SHP77 treated with DMSO at 0.1 percent for 48 hours (cell line): ENCODE results near the gene CNPPD1.

Source experiments
- DNase-seq: peaks from one replicate; lab custom pipeline; 2025; lab: John Stamatoyannopoulos, UW

The CNPPD1 gene

DNA sequence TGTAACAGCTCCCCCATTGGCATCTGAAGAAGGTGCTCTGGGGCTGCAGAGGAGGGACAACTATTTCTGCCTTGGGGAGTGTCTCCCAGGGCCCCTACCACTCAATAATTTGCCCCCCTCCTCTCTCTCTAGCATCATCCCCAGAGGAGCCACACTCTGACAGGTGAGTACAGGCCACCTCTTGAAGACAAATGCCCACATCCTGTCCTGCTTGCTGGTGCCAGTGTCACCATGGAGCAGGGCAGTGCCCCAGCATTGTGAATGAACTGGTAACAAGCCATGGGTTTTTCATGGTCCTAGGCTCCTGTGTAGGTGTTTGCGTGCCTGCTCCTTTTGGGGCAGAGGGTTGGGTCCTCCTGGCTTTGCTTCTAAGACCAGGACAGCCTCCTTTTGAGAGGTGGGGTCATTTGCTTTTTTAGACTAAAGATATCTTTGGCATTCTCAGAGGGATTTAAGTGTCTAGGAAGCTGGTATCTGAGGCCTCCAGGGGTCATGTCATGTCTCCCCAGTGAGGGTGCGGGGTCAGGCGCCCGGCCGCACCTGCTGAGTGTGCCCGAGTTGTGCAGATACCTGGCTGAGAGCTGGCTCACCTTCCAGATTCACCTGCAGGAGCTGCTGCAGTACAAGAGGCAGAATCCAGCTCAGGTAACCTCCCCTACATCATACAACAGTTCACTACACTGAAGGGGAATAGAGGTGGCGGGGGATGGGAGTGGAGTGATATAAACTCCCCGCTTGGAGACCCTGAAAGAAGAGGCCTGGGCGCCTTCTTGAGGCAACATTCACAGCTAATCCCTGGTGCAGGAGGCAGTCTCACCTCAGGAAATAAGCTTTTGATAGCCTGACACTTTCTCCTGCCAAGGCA lies 3.1 kb upstream of the CNPPD1 start:
- no peak for DNase-seq

DNA sequence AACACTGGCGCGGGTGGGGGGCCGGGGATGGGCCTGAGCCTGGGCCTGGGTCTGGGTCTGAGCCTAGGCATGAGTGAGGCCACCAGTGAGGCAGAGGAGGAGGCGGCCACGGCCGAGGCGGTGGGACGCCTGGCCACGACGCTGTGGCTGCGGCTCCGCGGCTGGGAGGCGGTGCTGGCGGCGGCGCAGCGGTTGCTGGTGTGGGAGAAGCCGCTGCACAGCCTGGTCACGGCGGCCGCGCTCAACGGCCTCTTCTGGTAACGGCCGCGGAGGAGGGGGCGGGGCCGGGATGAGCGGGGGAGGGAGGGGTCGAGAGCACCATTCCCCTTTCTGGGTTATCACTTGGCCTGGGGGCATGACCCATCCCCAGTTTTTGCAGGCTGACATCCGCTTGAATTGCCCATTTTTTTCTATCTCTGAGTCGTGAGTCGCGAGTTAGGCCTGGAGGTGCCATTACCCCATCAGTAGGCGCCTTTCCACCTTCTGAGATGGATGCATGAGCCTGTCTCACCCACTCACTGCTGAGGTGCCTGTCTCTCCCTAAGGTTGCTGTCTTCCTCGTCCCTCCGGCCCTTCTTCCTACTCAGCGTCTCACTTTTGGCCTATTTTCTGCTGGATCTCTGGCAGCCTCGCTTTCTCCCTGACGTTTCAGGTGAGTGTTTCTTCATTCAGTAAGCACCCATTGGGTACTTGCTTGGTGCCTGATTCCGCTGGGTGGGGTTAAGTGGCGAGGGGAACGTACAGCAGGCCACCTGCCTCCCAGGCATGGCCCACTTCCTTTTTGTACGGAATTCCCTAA lies 1.9 kb upstream of the CNPPD1 start:
- DNase-seq, result no peak

DNA sequence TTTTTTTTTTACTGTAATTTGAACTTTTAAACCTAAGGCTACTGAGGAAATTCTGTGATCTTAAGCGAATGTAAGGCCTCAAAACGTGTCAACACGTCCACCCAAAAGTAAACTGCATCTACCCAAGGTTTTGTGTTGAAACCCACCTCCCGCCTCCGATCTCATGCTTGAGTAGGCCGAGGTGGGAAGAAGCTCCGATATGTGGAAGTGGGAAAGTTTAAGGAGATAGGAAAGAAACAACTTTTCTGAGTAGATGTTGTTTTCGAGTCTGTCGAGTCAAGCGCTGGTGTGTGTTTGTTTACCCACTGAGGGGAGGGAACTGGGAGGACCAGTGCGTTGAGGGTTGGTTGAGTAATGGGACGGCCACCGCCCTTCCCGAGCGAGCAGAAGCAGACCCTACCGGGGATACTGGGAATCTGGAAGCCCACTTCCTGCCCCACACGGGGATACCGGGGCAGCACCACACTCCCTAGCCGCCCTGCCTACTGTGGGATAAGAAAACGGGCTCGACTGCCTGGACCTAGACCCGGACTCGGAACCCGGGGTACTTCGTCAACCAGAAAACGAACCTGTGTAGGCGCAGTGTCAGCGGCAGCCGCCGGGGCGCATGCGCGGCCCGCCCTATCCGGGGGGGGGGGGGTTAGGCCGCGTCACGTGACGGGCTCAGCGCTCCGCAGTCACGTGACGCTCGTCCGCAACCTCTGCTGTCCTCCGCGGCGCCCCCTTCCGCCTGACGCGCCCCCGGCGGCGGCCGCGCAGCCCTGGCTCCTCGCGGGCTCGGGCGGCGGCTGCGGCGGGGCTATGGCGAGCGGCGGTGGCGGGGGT lies 1.0 kb upstream of the CNPPD1 start, which contains the start of gene RETREG2:
Gene RETREG2 (plus strand): TSS at position 724 of the 825 bp plus-strand sequence. CDS start 78 bp downstream, at position 802.
- peak; percentile 82 for DNase-seq

DNA sequence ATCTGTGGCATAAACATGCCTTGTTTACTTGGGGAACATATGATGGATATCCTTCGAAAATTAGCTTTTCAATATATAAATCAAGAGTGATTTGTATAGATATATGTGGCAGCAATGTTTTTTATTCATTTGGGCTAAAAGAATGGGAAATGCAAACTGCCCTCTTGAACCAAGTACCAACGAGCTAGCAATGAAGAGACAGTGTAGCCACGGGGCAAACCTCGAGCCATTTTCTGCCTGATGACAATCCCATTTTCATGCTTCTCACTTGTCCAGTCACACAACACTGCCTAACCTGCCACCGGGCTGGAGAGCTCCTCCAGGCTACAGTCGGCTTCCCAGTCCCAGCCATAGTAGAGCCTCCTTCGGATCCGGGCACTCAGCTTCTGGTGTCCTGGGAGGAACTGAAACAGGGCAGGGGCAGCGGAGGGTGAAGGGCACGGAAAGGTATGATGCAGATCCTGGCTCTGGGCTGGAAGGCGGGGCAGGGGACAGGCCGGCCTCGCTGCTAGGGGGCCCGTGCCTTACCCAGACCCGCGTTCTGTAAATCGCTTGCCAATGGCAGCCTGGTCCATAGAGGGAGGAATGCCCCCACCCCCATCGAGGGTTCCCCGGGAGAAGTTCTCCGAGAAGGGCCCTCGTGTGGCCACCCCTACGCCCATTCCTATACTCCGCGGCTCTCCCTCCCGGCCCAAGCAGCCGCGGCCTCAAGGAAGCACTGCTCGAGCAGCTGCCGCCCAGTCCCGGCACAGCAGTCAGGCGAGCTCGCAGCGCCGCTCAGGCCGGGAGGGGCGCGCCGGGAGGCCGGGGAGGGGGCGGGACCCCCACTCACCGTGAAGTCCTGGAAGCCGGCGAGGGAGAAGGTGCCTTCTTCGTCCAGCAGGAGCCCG lies 552 bp downstream of the CNPPD1 start:
- DNase-seq, result no peak

DNA sequence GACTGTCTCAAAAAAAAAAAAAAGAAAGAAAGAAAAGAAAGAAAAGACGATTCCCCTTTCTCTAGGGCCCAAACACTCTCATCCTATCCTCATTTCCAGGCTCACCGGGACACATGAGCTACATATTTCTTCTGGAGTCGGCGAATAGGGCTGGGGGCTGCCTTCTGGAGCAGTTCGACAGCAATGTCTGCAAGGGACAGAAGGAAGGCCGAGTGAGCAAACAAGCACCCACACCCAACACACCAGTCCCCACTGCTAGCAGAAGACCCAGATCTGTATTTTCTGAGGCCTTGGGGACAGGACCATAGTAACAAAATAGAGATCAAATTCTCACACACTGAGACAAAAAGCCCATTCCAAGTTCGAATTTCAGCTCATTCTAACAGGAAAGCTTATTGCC lies 1.2 kb downstream of the CNPPD1 start:
- DNase-seq, result no peak

DNA sequence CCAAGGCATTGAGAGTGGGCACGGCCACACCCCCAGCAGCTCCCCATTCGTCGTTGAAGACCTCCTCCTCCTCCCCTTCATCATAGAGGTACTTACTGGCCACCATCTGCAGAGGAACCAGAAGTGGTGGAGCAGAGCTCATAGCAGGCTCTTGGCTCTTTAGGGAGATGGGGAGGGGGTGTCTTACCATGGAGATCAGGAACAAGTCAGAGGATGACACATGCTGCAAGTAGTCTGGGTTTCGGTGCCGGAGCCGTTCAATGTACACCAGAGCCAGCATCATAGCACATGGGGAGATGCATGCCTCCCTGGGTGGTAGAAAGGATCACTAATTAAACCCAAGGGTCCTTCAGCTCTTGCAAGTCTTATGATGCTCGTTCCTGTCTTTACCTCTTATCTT lies 1.9 kb downstream of the CNPPD1 start:
- DNase-seq, result no peak

DNA sequence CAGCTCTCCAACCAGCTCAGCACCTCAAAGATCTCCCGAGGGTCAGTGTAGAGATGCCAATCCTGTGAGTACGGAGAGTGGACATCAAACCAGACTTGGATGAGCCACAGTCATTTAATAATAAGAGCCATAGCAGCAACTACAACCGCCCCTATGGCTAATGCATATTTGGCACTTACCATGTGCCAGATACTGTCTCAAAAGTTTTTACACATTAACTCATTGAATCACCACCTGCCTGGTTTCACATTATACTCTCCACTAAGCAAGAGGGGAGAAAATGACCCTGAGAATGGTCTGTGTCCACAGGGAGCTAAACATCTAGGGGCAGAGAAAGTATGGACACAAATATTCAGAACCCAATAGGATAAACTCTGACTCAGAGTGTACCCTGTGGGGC lies 2.6 kb downstream of the CNPPD1 start:
- no peak for DNase-seq

DNA sequence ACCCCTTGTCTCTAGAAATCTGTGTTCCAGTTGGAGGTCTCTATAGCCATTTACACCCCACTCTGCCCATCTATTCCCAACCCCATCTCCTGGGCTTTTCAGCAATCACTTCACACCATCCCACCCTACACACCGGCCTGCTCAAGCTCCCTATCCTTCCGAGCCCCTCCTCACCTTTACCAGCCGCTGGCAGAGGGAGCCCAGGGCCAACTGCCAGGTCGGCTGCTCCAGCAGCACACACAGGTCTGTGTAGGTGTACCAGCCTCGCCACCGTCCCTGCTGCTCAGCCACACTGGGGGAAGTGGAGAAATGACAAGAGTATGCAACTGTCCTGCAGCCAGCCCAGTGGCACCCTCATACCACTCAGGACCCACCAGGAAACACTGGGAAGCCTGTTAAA lies 3.5 kb downstream of the CNPPD1 start:
- no peak for DNase-seq

DNA sequence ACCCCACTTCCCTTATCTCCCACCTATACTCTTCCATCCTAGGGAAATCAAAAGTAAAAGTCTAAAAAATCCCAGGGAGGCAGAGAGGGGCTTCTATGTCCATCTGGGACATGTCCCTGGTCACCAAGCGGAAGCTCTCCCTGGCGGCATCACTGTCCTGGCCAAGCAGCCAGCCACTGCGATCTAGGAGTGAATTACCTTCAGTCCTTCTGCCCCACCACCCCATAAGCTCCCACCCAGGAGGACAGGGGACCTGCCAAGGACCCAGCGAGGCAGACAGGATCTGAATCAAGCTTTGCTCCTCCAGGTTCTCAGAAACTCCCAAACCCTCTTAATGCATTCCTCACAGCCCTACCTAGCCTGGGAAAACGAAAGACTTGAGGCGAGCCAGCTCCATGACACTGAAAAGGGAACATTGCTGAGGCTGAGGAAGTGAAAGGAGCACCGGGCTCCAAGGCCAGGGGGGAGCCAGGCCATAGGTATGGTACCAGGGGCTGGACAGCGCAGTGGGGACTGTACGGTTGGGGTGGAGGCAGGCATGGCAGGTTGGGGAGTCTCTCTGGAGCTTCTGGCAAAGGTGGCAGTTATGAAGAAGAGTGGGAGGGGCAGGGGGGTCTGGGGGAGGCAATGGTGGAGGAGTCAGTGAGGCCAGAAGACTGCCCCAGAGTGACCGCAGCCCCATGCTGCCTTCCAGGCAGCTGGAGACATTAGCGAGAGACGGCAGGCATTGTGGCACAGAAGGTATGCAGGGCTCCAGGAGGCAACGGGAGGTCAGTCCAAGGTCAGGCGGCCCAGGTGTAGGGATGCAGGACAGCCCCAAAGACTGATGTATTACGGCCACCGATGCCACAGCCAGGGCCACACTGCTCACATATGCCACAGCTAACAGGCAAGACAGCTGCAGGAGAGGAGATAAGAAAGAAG lies 4.2 kb downstream of the CNPPD1 start:
- no peak for DNase-seq

DNA sequence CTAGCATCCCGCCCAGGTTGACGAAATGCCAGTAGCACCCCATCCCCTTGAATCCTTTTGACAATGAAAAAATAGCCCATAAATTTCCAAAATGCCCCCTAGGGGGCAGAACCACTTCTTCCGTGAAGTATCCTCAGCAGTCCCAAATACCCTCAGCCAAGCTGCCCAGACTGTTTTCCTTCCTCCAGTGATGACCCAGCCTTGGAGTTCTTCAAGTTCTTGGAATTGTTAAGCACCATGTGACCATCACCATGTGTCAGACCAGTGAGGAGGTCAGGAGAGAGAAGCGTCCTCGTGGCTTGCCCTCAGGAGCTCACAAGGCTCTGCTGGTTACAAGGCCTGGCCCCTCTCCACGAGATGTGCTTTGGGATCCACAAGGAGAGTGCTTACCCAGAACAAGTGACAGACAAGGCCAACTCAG lies 5.5 kb downstream of the CNPPD1 start:
- peak; percentile 13 for DNase-seq

DNA sequence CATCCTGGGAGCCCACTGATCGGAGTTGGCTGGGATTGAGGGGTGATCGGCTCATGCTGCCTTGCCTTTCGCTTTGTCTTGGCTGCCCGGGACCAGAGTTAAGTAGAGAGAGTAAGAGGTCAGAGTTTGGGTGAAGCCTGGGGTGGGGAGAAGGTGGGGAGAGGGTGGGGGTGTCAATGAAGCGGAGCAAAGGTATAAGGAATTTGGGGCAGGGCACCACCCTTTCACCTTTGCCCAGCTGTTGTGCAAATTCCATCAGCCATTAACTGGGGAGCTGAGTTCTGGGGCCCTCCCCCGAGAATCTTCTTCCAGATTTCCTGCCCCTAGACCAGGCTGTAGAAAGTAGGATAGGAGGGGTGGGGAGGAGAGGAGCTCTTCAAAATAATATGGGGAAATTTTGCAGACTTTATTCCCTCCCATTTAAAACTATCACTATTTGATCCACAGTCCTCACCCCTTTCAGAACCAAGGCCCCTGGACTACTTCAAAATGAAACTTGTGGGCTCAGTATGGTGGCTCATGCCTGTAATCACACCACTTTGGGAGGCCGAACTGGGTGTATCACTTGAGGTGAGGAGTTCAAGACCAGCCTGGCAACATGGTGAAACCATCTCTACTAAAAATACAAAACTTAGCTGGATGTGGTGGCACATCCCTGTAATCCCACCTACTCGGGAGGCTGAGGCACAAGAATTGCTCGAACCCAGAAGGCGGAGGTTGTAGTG lies 6.6 kb downstream of the CNPPD1 start, which contains the start of gene SLC23A3:
Gene SLC23A3 (minus strand): TSS at position 100 of the 725 bp plus-strand sequence. CDS start 45 bp downstream, at position 55.
- no peak for DNase-seq

DNA sequence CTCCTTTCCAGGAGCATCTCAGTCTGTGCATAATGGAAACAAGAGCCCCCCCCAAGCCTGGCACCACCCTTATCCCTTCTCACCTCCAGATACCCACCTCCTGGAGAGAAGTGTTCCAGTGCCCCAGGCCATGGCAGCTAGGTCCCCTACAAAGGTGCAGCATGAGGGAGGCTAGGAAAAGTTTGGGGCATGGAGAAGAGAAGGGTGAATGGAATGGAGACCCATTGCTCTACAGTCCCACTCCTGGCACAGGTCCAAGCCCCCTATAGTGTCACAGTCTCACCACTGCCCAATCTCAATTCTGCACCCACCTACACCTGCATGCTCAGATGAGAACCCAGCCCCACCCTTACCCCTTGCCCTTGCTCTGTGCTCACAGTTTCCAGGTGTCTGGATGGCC lies 7.8 kb downstream of the CNPPD1 start:
- DNase-seq, result no peak

DNA sequence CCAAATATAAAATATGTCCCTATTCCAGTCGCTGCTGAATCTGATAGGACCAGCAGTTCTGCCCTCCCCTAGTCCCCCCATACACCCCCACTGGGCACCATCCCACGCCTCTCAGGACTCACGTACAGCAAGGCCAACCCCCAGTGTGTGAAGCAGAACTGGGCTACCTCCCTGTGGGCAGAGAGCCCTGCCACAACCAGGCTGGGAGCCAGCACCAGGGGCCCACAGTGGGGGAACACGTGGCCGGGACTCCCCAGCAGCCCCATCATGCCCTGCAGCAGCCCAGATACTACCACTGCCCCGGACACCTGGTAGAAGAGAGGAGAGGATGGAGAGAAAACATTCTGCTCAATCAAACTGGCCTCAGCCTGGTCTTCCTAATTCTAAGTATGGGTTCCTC lies 8.2 kb downstream of the CNPPD1 start:
- DNase-seq, result no peak

DNA sequence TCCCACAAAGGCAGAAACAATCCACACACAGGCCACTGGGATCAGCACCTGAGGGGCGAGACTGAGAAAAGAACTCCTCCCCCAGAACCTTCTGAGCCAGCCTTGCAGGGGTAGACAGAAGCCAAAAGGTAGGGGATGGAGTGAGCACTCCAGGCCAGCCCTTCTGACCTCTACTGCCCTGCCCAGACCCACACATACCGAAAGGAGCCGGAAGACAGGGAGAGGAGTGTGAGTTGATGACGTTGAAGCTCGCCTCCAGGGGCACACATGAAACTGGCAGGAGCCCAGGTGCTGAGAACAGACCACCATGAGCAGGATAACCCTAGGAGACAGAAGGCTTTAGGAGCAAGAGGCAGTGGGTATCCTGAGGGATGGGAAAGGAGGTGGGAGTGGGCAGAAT lies 8.7 kb downstream of the CNPPD1 start:
- DNase-seq, result no peak

DNA sequence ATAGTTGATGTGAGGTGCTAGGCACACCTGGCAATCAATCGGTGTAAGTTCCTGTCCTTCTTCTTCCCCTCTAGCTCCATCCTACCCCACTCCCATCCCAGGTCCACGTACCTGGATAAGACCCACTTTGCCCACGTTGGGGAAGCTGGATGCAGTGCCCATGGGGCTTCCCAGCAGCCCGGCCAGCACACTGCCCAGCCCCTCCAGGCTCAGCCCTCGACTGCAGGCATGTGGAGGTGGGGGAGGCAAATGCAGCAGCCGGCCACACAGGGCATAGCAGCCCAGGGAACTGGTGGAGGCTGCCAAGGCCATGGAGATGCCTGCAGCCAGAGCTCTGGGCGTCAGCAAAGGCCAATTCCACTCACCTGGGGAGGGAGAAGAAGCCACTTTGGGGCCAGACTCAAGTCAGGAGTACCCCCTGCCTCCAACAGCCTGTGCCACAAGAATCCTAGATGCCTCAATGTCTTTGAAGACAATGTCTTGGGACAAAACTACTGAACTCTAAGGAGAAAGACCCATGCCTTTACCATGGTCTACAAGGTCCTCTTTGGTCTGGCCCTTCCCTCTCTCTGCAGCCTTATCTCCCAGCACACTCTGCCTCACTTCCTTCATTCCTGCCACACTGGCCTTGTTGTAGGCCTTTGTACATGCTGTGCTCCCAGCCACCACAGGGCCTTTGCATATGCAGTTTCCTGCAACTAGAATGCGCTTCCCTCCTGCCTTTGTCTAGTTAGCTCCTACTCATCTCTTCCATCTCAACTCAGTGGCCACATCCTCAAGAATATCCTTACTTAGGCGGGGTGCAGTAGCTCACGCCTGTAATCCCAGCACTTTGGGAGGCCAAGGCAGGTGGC lies 11.4 kb downstream of the CNPPD1 start:
- no peak for DNase-seq

DNA sequence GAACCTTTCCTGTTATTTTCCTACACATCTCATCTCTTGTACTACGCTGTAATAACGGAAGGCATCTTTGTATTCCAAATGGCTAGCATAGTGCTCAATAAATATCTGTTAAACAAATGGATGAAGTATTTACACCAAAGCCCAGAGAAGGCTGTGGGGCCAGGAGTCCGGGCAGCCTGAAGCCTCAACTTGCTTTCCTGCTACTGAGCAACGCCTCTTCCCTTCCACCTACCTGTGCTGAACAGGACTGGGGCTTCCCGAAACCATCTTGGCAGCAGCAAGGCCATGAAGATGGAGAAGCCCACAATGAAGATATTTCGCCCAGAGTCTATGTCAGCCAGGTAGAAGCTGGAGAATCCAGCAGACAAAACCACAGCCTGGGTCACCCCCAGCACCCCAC lies 13.6 kb downstream of the CNPPD1 start:
- DNase-seq, result no peak

DNA sequence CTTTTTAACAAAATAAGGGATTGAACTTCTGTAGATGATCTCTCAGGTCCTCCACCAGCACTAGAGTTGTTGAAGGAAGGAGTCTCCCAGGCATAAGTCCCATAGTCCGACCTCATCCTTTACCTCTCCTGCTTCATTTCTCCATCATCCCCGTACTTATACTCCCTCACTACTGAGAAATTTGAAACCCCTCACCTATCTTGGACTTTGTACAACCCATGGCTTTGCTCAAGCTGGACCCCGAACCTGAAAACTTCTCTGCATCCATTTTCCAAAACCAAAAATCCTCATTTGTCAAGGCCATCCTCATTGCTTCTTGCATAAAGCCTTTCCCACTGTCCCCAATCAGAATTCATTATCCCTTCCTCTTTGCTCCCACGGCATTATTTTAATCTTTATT lies 15.6 kb downstream of the CNPPD1 start:
- DNase-seq, result no peak
